Activated CD8-positive, alpha-beta memory T cell treated with anti-CD3 and anti-CD28 coated beads, Interleukin-2, amount 10 ng/mL, durations not matched to agents 7 days and 5 days (primary cell): ENCODE measurements around the gene CHMP1B. TPM values are rescaled to one million over a fixed set of nuclear protein-coding genes. Genes with fewer than 3 reads are reported as not detected.
"Not testable (repeated sequence)": the region's sequence is repeated elsewhere in the genome, so short reads cannot be mapped to it uniquely, and the experiment has no call there.

ENCODE experiments used
- ATAC-seq: fragments of 150-1000 bp; cut with Tn5 transposase; one replicate; pipeline ENCODE4 v1.10.0; 2021; ENCODE audit warnings: moderate library complexity
- CTCF ChIA-PET: fragments of 350-600 bp; sonication (Branson Sonifier 250); formaldehyde crosslinking; loops from one replicate; lab custom pipeline; 2021; ENCODE audit warnings: antibody characterized with exemption; lab: Charles Lee
- DNase-seq: peaks from one replicate; pipeline ENCODE4 v3.0.0-alpha.2; 2020
- H3K27ac Mint-ChIP-seq: one replicate; pipeline ENCODE4 v1.8.0; 2021; ENCODE audit warnings: mild to moderate bottlenecking, mixed read lengths
- H3K27me3 Mint-ChIP-seq: one replicate; pipeline ENCODE4 v1.8.0; 2021; ENCODE audit warnings: mixed read lengths
- H3K36me3 Mint-ChIP-seq: one replicate; pipeline ENCODE4 v1.8.0; 2021; ENCODE audit warnings: mild to moderate bottlenecking, mixed read lengths
- H3K4me1 Mint-ChIP-seq: one replicate; pipeline ENCODE4 v1.8.0; 2021; ENCODE audit warnings: mixed read lengths
- H3K4me3 Mint-ChIP-seq: one replicate; pipeline ENCODE4 v1.8.0; 2021; ENCODE audit warnings: mild to moderate bottlenecking, moderate library complexity, mixed read lengths
- H3K9me3 Mint-ChIP-seq: one replicate; pipeline ENCODE4 v1.8.0; 2022; ENCODE audit warnings: low read depth, mixed read lengths
- total RNA-seq, 2 experiments: library from RNA; stranded (reverse); gene quantifications; one replicate each; pipeline ENCODE4 v1.2.3, GENCODE V29; 2021

The CHMP1B gene
- total RNA-seq, 2 experiments from 2014 or later = 23.4 to 27.1 TPM

GRCh38 chr18:11885278-11885947 lies 34.2 kb downstream of the CHMP1B start:
- Mint-ChIP-seq H3K27me3 (no peaks in the 10 kb centered on the region), H3K27ac (no peak overlapping the region), H3K4me1 (peaks cover 8% of the 10 kb centered on the region), H3K9me3 (no peaks in the 10 kb centered on the region), H3K4me3 (no peak overlapping the region), H3K36me3 (peaks cover 23% of the 10 kb centered on the region)
- ATAC-seq (no peak), DNase-seq (no peak)
- CTCF ChIA-PET = interaction anchor here (0.7 kb wide), 1 partner anchor 52 kb away, joined by 3 read pairs; no protein-coding TSS in a partner anchor

GRCh38 chr18:11886577-11887110 lies 35.4 kb downstream of the CHMP1B start:
- Mint-ChIP-seq H3K4me3 (no peak overlapping the region), H3K27me3 (no peaks in the 10 kb centered on the region), H3K9me3 (no peaks in the 10 kb centered on the region), H3K36me3 (peaks cover 28% of the 10 kb centered on the region), H3K27ac (no peak overlapping the region), H3K4me1 (peaks cover 8% of the 10 kb centered on the region)
- CTCF ChIA-PET = interaction anchor here (1.0 kb wide), 1 partner anchor 9 kb away, joined by 3 read pairs; no protein-coding TSS in a partner anchor
- DNase-seq (no peak), ATAC-seq (no peak)

DNA sequence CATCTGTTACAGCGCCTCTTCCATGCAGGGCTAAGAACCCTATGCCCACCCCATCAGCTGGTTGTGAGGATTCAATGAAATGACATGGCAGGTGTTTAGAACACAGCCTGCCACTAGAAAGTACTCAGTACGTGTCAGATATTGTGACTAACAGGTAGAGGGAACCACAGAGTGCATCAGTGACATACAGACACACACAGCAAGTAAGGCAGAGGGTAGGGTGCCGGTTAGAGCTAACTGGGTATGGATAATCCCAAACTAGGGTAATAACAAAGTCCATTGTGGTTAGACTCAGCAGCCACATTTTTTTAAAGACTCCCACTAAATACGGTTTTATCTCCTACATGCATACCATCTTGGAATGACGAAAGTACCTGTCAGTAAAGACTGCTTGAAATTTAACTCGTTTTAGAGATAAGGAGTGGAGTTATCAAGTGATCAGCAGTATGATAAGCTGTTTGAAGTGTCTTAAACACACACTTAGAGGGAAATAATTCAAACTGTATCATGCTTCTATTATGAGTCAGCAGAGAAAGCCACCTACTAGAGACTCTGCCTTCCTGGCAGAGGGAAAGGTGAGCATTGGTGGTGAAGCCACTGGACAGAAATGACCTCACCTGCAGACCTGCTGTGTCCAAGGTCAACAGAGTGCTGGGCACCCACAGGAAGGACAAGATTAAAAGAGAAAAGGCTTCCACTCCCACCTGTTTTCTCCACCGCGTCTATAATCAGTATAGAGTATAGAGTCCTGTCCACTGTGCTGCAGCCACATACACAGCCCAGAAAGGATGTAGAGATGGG lies 36.3 kb downstream of the CHMP1B start:
- CTCF ChIA-PET = interaction anchor here (1.0 kb wide), 1 partner anchor 8 kb away, joined by 3 read pairs; no protein-coding TSS in a partner anchor
- H3K27me3 Mint-ChIP-seq = no peaks in the 10 kb centered on the region
- ATAC-seq (no peak), DNase-seq (no peak)
- peaks cover 30% of the 10 kb centered on the region for H3K36me3 Mint-ChIP-seq
- H3K9me3 Mint-ChIP-seq = no peaks in the 10 kb centered on the region
- H3K27ac Mint-ChIP-seq = no peak overlapping the region
- no peak overlapping the region for H3K4me3 Mint-ChIP-seq
- peaks cover 8% of the 10 kb centered on the region for H3K4me1 Mint-ChIP-seq

- no peak for ATAC-seq
- Mint-ChIP-seq H3K9me3 (no peaks in the 10 kb centered on the region), H3K27ac (no peak overlapping the region), H3K27me3 (no peaks in the 10 kb centered on the region), H3K4me1 (peaks cover 8% of the 10 kb centered on the region), H3K4me3 (no peak overlapping the region), H3K36me3 (peaks cover 32% of the 10 kb centered on the region)
- no peak for DNase-seq
- CTCF ChIA-PET = interaction anchor here (1.2 kb wide), 1 partner anchor 49 kb away, joined by 6 read pairs; no protein-coding TSS in a partner anchor
Measured at GRCh38 chr18:11888726-11889125, 37.5 kb downstream of the CHMP1B start.

GRCh38 chr18:11889284-11889683 lies 38.1 kb downstream of the CHMP1B start:
- Mint-ChIP-seq H3K4me3 (no peak overlapping the region), H3K9me3 (no peaks in the 10 kb centered on the region), H3K27me3 (no peaks in the 10 kb centered on the region), H3K27ac (no peak overlapping the region), H3K36me3 (peaks cover 33% of the 10 kb centered on the region), H3K4me1 (peaks cover 8% of the 10 kb centered on the region)
- CTCF ChIA-PET = interaction anchor here (1.2 kb wide), 1 partner anchor 49 kb away, joined by 6 read pairs; no protein-coding TSS in a partner anchor
- ATAC-seq (no peak), DNase-seq (no peak)

DNA sequence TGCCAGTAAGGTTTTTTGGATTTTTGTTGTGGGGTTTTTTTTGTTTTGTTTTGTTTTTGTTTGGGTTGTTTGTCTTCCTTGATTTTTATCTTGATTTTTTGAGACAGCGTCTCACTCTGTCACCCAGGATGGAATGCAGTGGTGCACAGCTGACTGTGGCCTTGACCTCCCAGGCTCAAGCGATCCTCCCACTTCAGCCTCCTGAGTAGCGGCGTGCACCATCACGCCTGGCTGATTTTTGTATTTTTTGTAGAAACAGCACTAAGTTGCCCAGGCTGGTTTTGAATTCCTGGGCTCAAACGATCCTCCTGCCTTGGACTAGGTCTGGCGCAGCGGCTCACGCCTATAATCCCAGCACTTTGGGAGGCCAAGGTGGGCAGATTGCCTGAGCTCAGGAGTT lies 40.5 kb downstream of the CHMP1B start:
- DNase-seq (no peak), ATAC-seq (no peak)
- H3K27me3 Mint-ChIP-seq = no peaks in the 10 kb centered on the region
- CTCF ChIA-PET = no interaction called here
- H3K4me3 Mint-ChIP-seq = no peak overlapping the region
- peaks cover 35% of the 10 kb centered on the region for H3K36me3 Mint-ChIP-seq
- H3K27ac Mint-ChIP-seq = no peak overlapping the region
- H3K4me1 Mint-ChIP-seq = peaks cover 8% of the 10 kb centered on the region
- no peaks in the 10 kb centered on the region for H3K9me3 Mint-ChIP-seq

GRCh38 chr18:11892438-11892837 lies 41.2 kb downstream of the CHMP1B start:
- DNase-seq, H3K9me3 Mint-ChIP-seq, H3K27ac Mint-ChIP-seq, H3K4me3 Mint-ChIP-seq, ATAC-seq, H3K4me1 Mint-ChIP-seq, H3K27me3 Mint-ChIP-seq, CTCF ChIA-PET: not testable (repeated sequence)
- H3K36me3 Mint-ChIP-seq = peaks cover 41% of the 10 kb centered on the region

DNA sequence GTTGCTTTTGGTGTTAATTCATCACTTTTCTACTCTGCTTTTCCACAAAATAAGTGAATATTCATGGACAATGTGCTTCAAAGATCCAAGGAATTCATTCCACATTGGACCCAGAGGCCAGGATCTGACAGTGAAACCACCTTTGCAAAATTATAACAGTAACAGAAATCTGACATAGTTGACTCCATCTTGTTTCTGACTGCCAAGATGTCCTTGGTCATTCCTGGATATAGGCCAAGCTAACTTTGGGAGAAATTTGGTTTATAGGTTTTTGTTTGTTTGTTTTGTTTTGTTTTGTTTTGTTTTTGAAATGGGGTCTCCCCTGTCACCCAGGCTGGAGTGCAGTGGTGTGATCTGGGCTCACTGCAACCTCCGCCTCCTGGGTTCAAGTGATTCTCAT lies 46.6 kb downstream of the CHMP1B start:
- no peak for DNase-seq
- peaks cover 2% of the 10 kb centered on the region for H3K4me1 Mint-ChIP-seq
- no peak for ATAC-seq
- CTCF ChIA-PET = interaction anchor here (1.1 kb wide), 1 partner anchor 97 kb away, joined by 3 read pairs; no protein-coding TSS in a partner anchor
- H3K27ac Mint-ChIP-seq = no peak overlapping the region
- H3K36me3 Mint-ChIP-seq = peaks cover 34% of the 10 kb centered on the region
- no peaks in the 10 kb centered on the region for H3K9me3 Mint-ChIP-seq
- no peak overlapping the region for H3K4me3 Mint-ChIP-seq
- H3K27me3 Mint-ChIP-seq = no peaks in the 10 kb centered on the region

- ATAC-seq (no peak), DNase-seq (no peak)
- no peaks in the 10 kb centered on the region for H3K27me3 Mint-ChIP-seq
- H3K36me3 Mint-ChIP-seq = peaks cover 37% of the 10 kb centered on the region
- H3K4me1 Mint-ChIP-seq = peaks cover 9% of the 10 kb centered on the region
- CTCF ChIA-PET = no interaction called here
- no peak overlapping the region for H3K4me3 Mint-ChIP-seq
- H3K9me3 Mint-ChIP-seq = no peaks in the 10 kb centered on the region
- no peak overlapping the region for H3K27ac Mint-ChIP-seq
Measured at GRCh38 chr18:11899063-11899462, 47.9 kb downstream of the CHMP1B start.

- Mint-ChIP-seq H3K27ac (no peak overlapping the region), H3K27me3 (no peaks in the 10 kb centered on the region), H3K36me3 (peaks cover 28% of the 10 kb centered on the region), H3K9me3 (no peaks in the 10 kb centered on the region), H3K4me1 (peaks cover 18% of the 10 kb centered on the region), H3K4me3 (no peak overlapping the region)
- ATAC-seq (no peak), DNase-seq (no peak)
- CTCF ChIA-PET = interaction anchor here (0.6 kb wide), 1 partner anchor 40 kb away, joined by 3 read pairs; no protein-coding TSS in a partner anchor
Measured at GRCh38 chr18:11901826-11902438, 50.7 kb downstream of the CHMP1B start.

- H3K36me3 Mint-ChIP-seq = peaks cover 25% of the 10 kb centered on the region
- peaks cover 23% of the 10 kb centered on the region for H3K4me1 Mint-ChIP-seq
- ATAC-seq (no peak), DNase-seq (no peak)
- no peak overlapping the region for H3K27ac Mint-ChIP-seq
- no peaks in the 10 kb centered on the region for H3K27me3 Mint-ChIP-seq
- no peak overlapping the region for H3K4me3 Mint-ChIP-seq
- CTCF ChIA-PET = no interaction called here
- H3K9me3 Mint-ChIP-seq = no peaks in the 10 kb centered on the region
Measured at GRCh38 chr18:11902522-11903292, 51.5 kb downstream of the CHMP1B start.
